Stimulated activated effector memory CD8-positive, alpha-beta T cell treated with anti-CD3 and anti-CD28 coated beads, Interleukin-12 subunit alpha, Interleukin-12 subunit beta, amount 100 ng/mL, for 72 hours (primary cell): Measurements from ENCODE around the gene IDH3B.

Source experiments
- ATAC-seq: fragments of 150-1000 bp; cut with Tn5 transposase; 2 replicates; pipeline ENCODE4 v1.10.0; 2021
- DNase-seq, 2 donors: peaks; one replicate each; pipeline ENCODE4 v3.0.0; 2021 to 2022; ENCODE audit warnings: low spot score in 2 of 2
- H3K27ac Mint-ChIP-seq: one replicate; pipeline ENCODE4 v1.8.0; 2022; ENCODE audit warnings: mild to moderate bottlenecking, mixed read lengths
- H3K36me3 Mint-ChIP-seq: one replicate; pipeline ENCODE4 v1.8.0; 2022; ENCODE audit warnings: mild to moderate bottlenecking, mixed read lengths
- H3K4me1 Mint-ChIP-seq: one replicate; pipeline ENCODE4 v1.8.0; 2022; ENCODE audit warnings: mixed read lengths
- H3K4me3 Mint-ChIP-seq: one replicate; pipeline ENCODE4 v1.8.0; 2022; ENCODE audit warnings: mild to moderate bottlenecking, mixed read lengths
- H3K9me3 Mint-ChIP-seq: one replicate; pipeline ENCODE4 v1.8.0; 2022; ENCODE audit warnings: mixed read lengths

IDH3B gene

GRCh38 chr20:2654831-2655230 lies 9.2 kb downstream of the IDH3B start:
- no peak for DNase-seq
- Mint-ChIP-seq H3K36me3 (peaks cover 83% of the 10 kb centered on the region), H3K4me1 (peaks cover 46% of the 10 kb centered on the region), H3K4me3 (peak overlapping the region; percentile 86), H3K27ac (peak overlapping the region; percentile 96), H3K9me3 (no peaks in the 10 kb centered on the region)
- ATAC-seq: no peak

- no peak for ATAC-seq
- Mint-ChIP-seq H3K9me3 (no peaks in the 10 kb centered on the region), H3K4me3 (peak overlapping the region; percentile 86), H3K36me3 (peaks cover 78% of the 10 kb centered on the region), H3K4me1 (peaks cover 51% of the 10 kb centered on the region), H3K27ac (peak overlapping the region; percentile 96)
- DNase-seq: no peak
These were observed 9.6 kb downstream of the IDH3B start for GRCh38 chr20:2654384-2654822.

DNA sequence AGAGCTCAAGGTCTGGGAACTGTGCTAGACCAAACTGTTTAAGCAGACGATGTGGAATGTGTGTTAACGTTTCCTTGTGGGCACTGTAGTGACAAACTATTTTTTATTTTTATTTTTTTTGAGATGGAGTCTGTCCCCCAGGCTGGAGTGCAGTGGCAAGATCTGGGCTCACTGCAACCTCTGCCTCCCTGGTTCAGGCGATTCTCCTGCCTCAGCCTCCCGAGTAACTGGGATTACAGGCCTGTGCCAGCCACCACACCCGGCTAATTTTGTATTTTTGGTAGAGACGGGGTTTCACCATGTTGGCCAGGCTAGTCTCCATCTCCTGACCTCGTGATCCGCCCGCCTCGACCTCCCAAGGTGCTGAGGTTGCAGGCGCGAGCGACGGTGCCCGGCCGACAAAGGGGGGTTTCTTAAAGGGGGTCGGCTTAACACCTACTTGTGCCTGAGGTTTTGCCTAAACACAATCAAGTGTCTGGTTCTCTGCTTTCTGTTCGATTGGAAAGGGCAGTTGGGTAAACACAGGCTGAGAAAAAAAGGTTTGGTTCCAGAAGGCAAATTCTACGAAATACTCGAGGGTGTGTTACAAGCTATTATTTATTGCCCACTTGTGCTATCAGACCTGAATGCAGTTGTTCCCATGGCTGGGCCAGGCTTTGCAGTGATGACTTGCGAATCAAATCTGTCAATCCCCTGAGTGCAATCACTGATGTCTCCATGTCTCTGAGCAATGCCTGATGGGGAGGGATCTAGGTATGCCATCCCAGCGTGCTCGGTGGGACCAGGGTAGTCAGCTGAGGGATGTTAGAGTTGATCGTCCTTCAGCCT lies 10.2 kb downstream of the IDH3B start:
- peak overlapping the region; percentile 96 for H3K27ac Mint-ChIP-seq
- H3K4me3 Mint-ChIP-seq: peak overlapping the region; percentile 86
- H3K36me3 Mint-ChIP-seq: peaks cover 72% of the 10 kb centered on the region
- H3K4me1 Mint-ChIP-seq: peaks cover 48% of the 10 kb centered on the region
- DNase-seq (no peak), ATAC-seq (no peak)
- H3K9me3 Mint-ChIP-seq: no peaks in the 10 kb centered on the region

- ATAC-seq (peak; percentile 66), DNase-seq (peak in 1 of 2 donors; percentile 34)
- peak overlapping the region; percentile 86 for H3K4me3 Mint-ChIP-seq
- no peaks in the 10 kb centered on the region for H3K9me3 Mint-ChIP-seq
- peak overlapping the region; percentile 96 for H3K27ac Mint-ChIP-seq
- H3K36me3 Mint-ChIP-seq: peaks cover 64% of the 10 kb centered on the region
- H3K4me1 Mint-ChIP-seq: peaks cover 44% of the 10 kb centered on the region
These were observed 11.1 kb downstream of the IDH3B start for GRCh38 chr20:2652724-2653555.

DNA sequence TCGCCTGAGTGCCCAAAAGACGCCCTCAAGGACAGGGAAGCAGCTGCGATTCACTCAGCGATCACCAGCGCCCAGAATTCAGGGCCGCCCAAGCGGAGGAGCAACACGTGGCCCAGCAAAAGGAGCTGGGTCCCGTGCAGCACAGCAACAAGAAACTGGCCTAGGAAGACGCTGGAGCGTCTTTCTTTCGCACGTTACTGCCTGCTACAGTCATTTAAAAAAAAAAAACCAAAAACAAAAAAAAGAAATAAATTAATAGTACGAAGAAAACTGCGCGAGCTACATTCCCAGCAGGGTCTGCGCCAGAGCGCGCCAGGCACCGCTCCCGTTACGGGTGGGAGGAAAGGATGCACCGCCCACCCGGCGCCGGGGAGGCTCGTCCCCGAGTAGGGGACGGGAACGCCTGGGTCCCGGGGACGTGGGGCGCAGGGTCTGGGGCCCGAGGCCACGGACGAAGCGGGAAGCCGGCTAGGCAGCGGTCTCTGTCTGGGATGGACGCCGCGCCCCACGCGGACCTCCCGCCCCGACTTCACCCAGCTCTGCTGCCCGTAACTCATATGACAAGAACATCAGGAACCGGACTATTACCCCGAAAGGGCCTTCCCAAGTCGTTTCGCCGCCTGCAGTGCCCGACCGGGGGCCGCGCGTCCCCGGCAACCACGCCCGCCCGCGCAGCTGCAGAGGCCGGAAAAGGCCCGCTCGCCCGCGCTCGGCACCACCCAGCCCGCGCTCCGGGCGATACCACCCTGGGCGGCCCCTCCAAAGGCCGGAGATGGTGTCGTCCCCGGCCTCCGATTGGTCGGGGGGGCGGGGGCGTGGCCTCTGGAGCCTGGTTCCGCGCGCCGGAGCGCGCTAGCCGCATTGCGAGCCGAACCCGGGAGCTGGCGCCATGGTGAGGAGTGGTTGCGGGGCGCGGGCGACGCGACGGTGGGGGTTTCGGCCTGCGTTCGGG lies 12.0 kb downstream of the IDH3B start, which contains the start of gene NOP56:
TSS of gene NOP56 (plus strand) at position 861 of the 952 bp plus-strand sequence. CDS start at position 890, 29 bp downstream.
- H3K4me1 Mint-ChIP-seq: peaks cover 42% of the 10 kb centered on the region
- H3K9me3 Mint-ChIP-seq: no peaks in the 10 kb centered on the region
- peaks cover 55% of the 10 kb centered on the region for H3K36me3 Mint-ChIP-seq
- DNase-seq (peak; percentile 99), ATAC-seq (peak; percentile 93)
- peak within 1 kb of the TSS; percentile 96 for H3K27ac Mint-ChIP-seq
- peak within 1 kb of the TSS; percentile 86 for H3K4me3 Mint-ChIP-seq

DNA sequence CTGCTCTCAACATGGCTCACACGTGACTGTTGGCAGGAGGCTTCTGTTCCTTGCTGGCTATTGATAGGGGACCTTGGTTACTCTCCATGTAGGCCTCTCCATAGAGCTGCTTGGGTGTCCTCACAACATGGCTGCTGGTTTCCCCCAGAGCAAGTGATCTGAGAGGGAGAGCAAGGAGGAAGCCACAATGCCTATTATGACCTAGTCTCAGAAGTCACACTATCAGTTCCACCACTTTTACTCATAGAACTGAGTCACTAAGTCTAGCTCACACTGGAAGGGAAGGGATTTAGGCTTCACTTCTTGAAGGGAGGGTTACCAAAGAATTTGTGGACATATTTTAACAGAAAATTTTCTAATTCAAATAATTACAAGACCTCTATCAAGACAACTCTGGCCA lies 20.3 kb downstream of the IDH3B start:
- ATAC-seq: peak; percentile 71
- no peak overlapping the region for H3K4me3 Mint-ChIP-seq
- no peak for DNase-seq
- no peaks in the 10 kb centered on the region for H3K4me1 Mint-ChIP-seq
- no peaks in the 10 kb centered on the region for H3K36me3 Mint-ChIP-seq
- H3K9me3 Mint-ChIP-seq: no peaks in the 10 kb centered on the region
- H3K27ac Mint-ChIP-seq: peak overlapping the region; percentile 19

DNA sequence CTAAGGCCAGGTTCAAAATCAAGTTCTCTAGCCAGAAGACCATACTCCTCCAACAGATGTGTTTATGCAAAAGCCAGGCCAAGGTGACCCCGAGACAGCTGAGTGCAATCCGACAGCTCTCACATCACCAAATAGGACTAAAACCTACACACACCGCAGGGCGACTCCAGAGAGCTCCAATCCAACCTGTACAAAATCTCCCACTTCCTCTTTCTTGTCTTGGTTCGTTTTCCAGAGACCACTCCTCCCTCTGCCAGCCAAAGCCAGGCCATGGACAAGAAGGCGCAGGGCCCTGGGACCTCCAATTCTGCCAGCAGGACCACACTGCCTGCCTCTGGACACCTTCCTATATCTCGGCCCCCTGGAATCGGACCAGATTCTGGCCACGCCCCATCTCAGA lies 23.1 kb downstream of the IDH3B start:
- DNase-seq: no peak
- Mint-ChIP-seq H3K27ac (no peak overlapping the region), H3K4me3 (no peak overlapping the region), H3K9me3 (no peaks in the 10 kb centered on the region), H3K36me3 (no peaks in the 10 kb centered on the region), H3K4me1 (no peaks in the 10 kb centered on the region)
- no peak for ATAC-seq

GRCh38 chr20:2640260-2640659 lies 23.8 kb downstream of the IDH3B start:
- no peaks in the 10 kb centered on the region for H3K4me1 Mint-ChIP-seq
- H3K4me3 Mint-ChIP-seq: no peak overlapping the region
- DNase-seq (no peak), ATAC-seq (no peak)
- no peaks in the 10 kb centered on the region for H3K36me3 Mint-ChIP-seq
- no peak overlapping the region for H3K27ac Mint-ChIP-seq
- H3K9me3 Mint-ChIP-seq: no peaks in the 10 kb centered on the region

GRCh38 chr20:2637246-2637645 lies 26.8 kb downstream of the IDH3B start:
- DNase-seq: no peak
- no peak overlapping the region for H3K27ac Mint-ChIP-seq
- H3K36me3 Mint-ChIP-seq: no peaks in the 10 kb centered on the region
- H3K4me3 Mint-ChIP-seq: no peak overlapping the region
- no peaks in the 10 kb centered on the region for H3K4me1 Mint-ChIP-seq
- no peak for ATAC-seq
- no peaks in the 10 kb centered on the region for H3K9me3 Mint-ChIP-seq

GRCh38 chr20:2633381-2633780 lies 30.6 kb downstream of the IDH3B start:
- DNase-seq (no peak), ATAC-seq (no peak)
- Mint-ChIP-seq H3K4me3 (no peak overlapping the region), H3K9me3 (peaks cover 2% of the 10 kb centered on the region), H3K4me1 (no peaks in the 10 kb centered on the region), H3K27ac (no peak overlapping the region), H3K36me3 (no peaks in the 10 kb centered on the region)

GRCh38 chr20:2631228-2631627 lies 32.8 kb downstream of the IDH3B start:
- no peaks in the 10 kb centered on the region for H3K4me1 Mint-ChIP-seq
- no peak overlapping the region for H3K4me3 Mint-ChIP-seq
- peaks cover 5% of the 10 kb centered on the region for H3K9me3 Mint-ChIP-seq
- H3K36me3 Mint-ChIP-seq: no peaks in the 10 kb centered on the region
- no peak overlapping the region for H3K27ac Mint-ChIP-seq
- ATAC-seq: no peak
- no peak for DNase-seq

DNA sequence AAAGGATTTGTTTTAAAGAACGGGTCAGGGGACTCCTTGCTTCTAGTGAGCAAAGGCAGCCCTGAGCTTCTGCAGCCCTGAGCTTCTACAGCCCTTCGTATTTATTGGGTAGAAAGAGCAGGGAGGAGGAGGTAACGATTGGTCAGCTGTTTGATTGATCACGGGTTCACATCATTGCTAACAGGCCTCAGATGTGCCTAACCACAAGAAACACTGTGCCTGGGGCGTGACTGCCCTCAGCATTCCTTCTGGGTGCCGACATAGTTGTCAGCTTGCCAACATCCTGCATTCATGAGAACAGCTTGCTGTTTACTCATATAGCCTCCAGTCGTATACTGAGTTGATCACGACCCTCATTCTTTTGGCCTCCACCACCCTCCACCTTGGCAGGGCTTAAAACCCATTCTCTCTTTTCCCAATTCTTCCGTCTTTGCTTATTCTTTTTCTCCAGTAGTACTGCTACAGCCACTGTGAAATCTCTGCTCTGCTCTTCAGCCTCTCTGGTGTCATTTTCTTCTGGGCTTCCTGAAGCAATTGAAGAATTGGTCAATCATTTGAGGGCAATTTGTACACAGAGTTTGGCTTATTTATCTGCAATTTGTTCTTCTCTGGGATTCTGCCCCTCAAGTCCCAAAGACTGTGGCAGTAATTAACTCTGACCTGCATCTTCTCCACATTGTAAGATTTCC lies 37.0 kb downstream of the IDH3B start:
- Mint-ChIP-seq H3K4me1 (no peaks in the 10 kb centered on the region), H3K27ac (no peak overlapping the region), H3K9me3 (peaks cover 5% of the 10 kb centered on the region), H3K4me3 (no peak overlapping the region), H3K36me3 (no peaks in the 10 kb centered on the region)
- no peak for DNase-seq
- ATAC-seq: no peak

DNA sequence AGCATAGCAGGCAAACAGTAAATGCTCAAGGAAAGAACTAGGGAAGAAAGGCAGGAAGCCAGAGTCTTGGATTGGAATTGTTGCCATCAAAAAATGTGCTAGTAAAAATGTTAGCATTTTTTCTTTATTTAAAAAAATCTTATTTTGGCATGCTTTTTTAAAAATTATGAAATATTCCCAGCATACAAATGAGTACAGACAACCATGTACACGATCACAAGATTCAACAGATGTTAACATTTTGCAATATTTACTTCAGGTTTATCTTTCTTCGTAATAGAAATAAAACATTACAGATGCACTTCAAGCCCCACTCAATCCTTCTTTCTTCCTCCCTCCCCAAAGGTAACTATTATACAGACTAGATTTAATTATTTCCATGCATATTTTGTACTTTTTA lies 39.0 kb downstream of the IDH3B start:
- H3K36me3 Mint-ChIP-seq: no peaks in the 10 kb centered on the region
- ATAC-seq (no peak), DNase-seq (no peak)
- no peak overlapping the region for H3K27ac Mint-ChIP-seq
- no peak overlapping the region for H3K4me3 Mint-ChIP-seq
- no peaks in the 10 kb centered on the region for H3K4me1 Mint-ChIP-seq
- H3K9me3 Mint-ChIP-seq: peaks cover 4% of the 10 kb centered on the region

- Mint-ChIP-seq H3K4me1 (no peaks in the 10 kb centered on the region), H3K27ac (no peak overlapping the region), H3K36me3 (no peaks in the 10 kb centered on the region), H3K9me3 (peaks cover 4% of the 10 kb centered on the region), H3K4me3 (no peak overlapping the region)
- no peak for DNase-seq
- ATAC-seq: no peak
These were observed 39.8 kb downstream of the IDH3B start for GRCh38 chr20:2624190-2624589.
